ENCODE measurements around the gene KLHL13. TPM values are rescaled to one million over a fixed set of nuclear protein-coding genes. Genes with fewer than 3 reads are reported as not detected.
A peak's percentile ranks its signal among the peaks of the same experiment; 100 is the strongest.
"Not testable (repeated sequence)": the region's sequence is repeated elsewhere in the genome, so short reads cannot be mapped to it uniquely, and the experiment has no call there.

Gene KLHL13
- polyA plus RNA-seq, 2 donors = 1.6 to 3.0 TPM

DNA sequence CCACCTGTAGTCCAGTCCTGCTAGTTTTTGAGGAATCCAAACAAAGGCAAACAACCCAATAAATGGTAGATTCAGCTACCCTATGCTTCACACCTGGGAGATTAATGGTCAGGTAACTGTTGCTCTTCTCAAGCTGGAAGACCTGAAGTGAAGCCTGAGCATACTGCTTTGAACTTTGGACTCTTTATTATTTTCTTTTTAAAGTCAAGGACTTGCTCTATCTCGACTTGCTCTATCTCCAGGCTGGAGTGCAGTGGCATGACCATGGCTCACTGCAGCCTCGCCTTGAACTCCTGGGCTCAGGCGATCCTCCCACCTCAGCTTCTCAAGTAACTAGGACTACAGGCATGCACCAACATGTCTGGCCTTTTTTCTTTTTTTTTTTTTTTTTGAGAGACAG, 14.7 kb upstream of the KLHL13 start:
- H3K27ac ChIP-seq (ENCODE audit: low read depth in 2 of 2, low read length in 1 of 2) = no peak overlapping the region
- H3K4me3 ChIP-seq (ENCODE audit: low read depth in 1 of 2, low read length in 2 of 2) = no peak overlapping the region
- WGBS, 2 donors = 65 to 71% methylated on average over 3 of the region's 3 CpGs
- H3K27me3 ChIP-seq (ENCODE audit: control insufficient read depth in 1 of 2, insufficient read depth in 2 of 2, low read length in 2 of 2) = no peaks in the 10 kb centered on the region
- no peaks in the 10 kb centered on the region for H3K36me3 ChIP-seq (ENCODE audit: control insufficient read depth in 2 of 2, insufficient read depth in 2 of 2, low read length in 1 of 2)
- no peaks in the 10 kb centered on the region for H3K4me1 ChIP-seq (ENCODE audit: control insufficient read depth in 2 of 2, insufficient read depth in 2 of 2, low read length in 1 of 2)
- no peaks in the 10 kb centered on the region for H3K9me3 ChIP-seq (ENCODE audit: control insufficient read depth in 2 of 2, insufficient read depth in 1 of 2, low read depth in 1 of 2, low read length in 1 of 2)

DNA sequence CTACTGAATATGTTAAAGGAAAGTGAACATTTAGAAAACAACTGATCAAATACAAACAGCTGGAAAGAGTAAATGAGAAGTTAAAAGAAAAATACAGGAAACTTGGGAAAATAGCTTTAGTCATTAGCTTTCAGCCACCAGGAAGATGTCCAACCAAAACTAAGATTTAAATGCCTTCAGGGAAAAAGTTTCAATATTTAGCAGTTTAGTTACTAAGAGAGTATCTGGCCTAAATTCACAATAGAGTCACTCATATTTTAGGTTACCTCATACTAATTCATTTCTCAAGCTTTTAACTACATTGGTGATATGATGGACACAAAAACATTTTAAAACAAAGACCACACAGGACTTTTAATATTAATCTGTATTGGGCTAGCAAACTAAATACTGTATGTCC, 13.1 kb upstream of the KLHL13 start:
- H3K4me3 ChIP-seq (ENCODE audit: low read depth in 1 of 2, low read length in 2 of 2) = no peak overlapping the region
- H3K9me3 ChIP-seq (ENCODE audit: control insufficient read depth in 2 of 2, insufficient read depth in 1 of 2, low read depth in 1 of 2, low read length in 1 of 2) = no peaks in the 10 kb centered on the region
- no peaks in the 10 kb centered on the region for H3K4me1 ChIP-seq (ENCODE audit: control insufficient read depth in 2 of 2, insufficient read depth in 2 of 2, low read length in 1 of 2)
- no peak overlapping the region for H3K27ac ChIP-seq (ENCODE audit: low read depth in 2 of 2, low read length in 1 of 2)
- H3K36me3 ChIP-seq (ENCODE audit: control insufficient read depth in 2 of 2, insufficient read depth in 2 of 2, low read length in 1 of 2) = no peaks in the 10 kb centered on the region
- H3K27me3 ChIP-seq (ENCODE audit: control insufficient read depth in 1 of 2, insufficient read depth in 2 of 2, low read length in 2 of 2) = no peaks in the 10 kb centered on the region

DNA sequence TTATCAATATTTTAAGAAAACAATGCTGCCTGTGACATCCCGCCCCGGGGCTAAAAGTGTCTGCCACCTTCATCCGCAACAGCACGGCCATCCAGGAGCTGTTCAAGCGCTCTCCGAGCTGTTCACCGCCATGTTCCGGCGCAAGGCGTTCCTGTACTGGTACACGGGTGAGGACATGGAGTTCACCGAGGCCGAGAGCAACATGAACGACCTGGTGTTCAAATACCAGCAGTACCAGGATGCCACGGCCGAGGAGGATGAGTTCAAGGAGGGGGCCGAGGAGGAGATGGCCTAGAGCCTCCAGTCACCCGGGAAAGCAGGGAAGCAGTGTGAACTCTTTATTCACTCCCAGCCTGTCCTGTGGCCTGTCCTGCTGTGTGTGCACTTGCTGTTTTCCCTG, 12.1 kb upstream of the KLHL13 start:
- no peaks in the 10 kb centered on the region for H3K36me3 ChIP-seq (ENCODE audit: control insufficient read depth in 2 of 2, insufficient read depth in 2 of 2, low read length in 1 of 2)
- H3K4me3 ChIP-seq (ENCODE audit: low read depth in 1 of 2, low read length in 2 of 2) = no peak overlapping the region
- H3K27me3 ChIP-seq (ENCODE audit: control insufficient read depth in 1 of 2, insufficient read depth in 2 of 2, low read length in 2 of 2) = no peaks in the 10 kb centered on the region
- H3K9me3 ChIP-seq (ENCODE audit: control insufficient read depth in 2 of 2, insufficient read depth in 1 of 2, low read depth in 1 of 2, low read length in 1 of 2) = no peaks in the 10 kb centered on the region
- H3K4me1 ChIP-seq (ENCODE audit: control insufficient read depth in 2 of 2, insufficient read depth in 2 of 2, low read length in 1 of 2) = no peaks in the 10 kb centered on the region
- H3K27ac ChIP-seq (ENCODE audit: low read depth in 2 of 2, low read length in 1 of 2) = no peak overlapping the region
- 79 to 91% methylated on average over 18 of the region's 18 CpGs for WGBS, 2 donors

DNA sequence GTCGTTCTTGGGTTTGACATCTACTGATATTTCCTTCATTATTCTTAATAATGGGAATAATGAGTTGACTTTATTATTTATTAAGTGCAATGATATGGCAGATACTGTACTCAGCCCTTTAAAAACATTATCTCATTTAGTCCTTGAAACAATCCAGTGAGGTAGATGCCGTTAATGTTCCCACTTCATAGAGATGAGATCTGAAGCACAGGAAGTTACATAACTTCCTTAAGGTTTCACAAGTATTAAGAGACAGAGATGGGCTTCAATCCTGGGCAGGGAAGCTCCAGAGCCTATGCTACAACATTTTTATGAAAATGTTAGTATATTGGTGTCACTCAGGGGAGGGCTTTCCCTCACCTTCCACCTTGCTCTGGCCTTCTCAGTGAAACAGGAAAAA, 9.7 kb upstream of the KLHL13 start:
- no peaks in the 10 kb centered on the region for H3K36me3 ChIP-seq (ENCODE audit: control insufficient read depth in 2 of 2, insufficient read depth in 2 of 2, low read length in 1 of 2)
- 70 to 79% methylated on average over 2 of the region's 2 CpGs for WGBS, 2 donors

DNA sequence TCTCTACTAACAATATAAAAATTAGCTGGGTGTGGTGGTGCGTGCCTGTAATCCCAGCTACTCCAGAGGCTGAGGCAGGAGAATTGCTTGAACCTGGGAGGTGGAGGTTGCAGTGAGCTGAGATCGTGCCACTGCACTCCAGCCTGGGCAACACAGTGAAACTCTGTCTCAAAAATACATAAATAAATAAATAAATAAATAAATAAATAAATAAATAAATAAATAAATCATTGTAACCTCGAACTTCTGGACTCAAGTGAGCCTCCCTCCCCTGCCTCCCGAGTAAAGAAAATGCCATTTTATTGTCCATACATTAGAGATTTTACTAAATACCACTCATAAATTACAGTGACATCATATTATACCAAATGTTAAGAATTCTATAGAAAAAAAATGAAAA, 7.6 kb upstream of the KLHL13 start:
- not testable (repeated sequence) for H3K9me3 ChIP-seq (ENCODE audit: control insufficient read depth in 2 of 2, insufficient read depth in 1 of 2, low read depth in 1 of 2, low read length in 1 of 2); H3K27ac ChIP-seq (ENCODE audit: low read depth in 2 of 2, low read length in 1 of 2); H3K36me3 ChIP-seq (ENCODE audit: control insufficient read depth in 2 of 2, insufficient read depth in 2 of 2, low read length in 1 of 2); H3K27me3 ChIP-seq (ENCODE audit: control insufficient read depth in 1 of 2, insufficient read depth in 2 of 2, low read length in 2 of 2); H3K4me3 ChIP-seq (ENCODE audit: low read depth in 1 of 2, low read length in 2 of 2); H3K4me1 ChIP-seq (ENCODE audit: control insufficient read depth in 2 of 2, insufficient read depth in 2 of 2, low read length in 1 of 2)
- WGBS, 2 donors = 78 to 92% methylated on average over 4 of the region's 4 CpGs

More for the DNA sequence above, 9.7 kb upstream of the KLHL13 start:
- no peaks in the 10 kb centered on the region for H3K9me3 ChIP-seq (ENCODE audit: control insufficient read depth in 2 of 2, insufficient read depth in 1 of 2, low read depth in 1 of 2, low read length in 1 of 2)
- no peaks in the 10 kb centered on the region for H3K27me3 ChIP-seq (ENCODE audit: control insufficient read depth in 1 of 2, insufficient read depth in 2 of 2, low read length in 2 of 2)
- H3K4me3 ChIP-seq (ENCODE audit: low read depth in 1 of 2, low read length in 2 of 2) = no peak overlapping the region
- no peaks in the 10 kb centered on the region for H3K4me1 ChIP-seq (ENCODE audit: control insufficient read depth in 2 of 2, insufficient read depth in 2 of 2, low read length in 1 of 2)
- H3K27ac ChIP-seq (ENCODE audit: low read depth in 2 of 2, low read length in 1 of 2) = no peak overlapping the region

DNA sequence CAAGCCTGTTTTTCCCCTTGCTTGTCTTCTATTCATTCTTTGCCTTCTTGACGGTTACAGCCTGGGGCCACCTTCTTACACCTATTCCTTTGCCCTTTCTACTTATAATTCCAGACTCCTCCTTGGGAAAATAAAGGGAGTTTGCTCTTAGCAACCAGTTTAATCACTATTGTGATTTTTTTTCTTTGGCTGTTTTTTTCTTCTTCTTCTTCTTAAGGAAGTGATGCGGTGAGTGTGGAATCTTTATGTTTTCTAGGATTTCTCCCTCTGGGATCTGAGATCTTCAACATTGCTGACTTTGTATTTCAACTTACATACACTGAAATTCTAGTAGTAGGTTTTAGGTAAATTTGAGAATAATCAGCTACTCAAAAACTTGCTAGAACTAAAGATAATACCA, 1.1 kb upstream of the KLHL13 start:
- Histone ChIP-seq H3K4me1 (ENCODE audit: control insufficient read depth in 2 of 2, insufficient read depth in 2 of 2, low read length in 1 of 2) (no peaks in the 10 kb centered on the region), H3K9me3 (ENCODE audit: control insufficient read depth in 2 of 2, insufficient read depth in 1 of 2, low read depth in 1 of 2, low read length in 1 of 2) (no peaks in the 10 kb centered on the region), H3K27me3 (ENCODE audit: control insufficient read depth in 1 of 2, insufficient read depth in 2 of 2, low read length in 2 of 2) (no peaks in the 10 kb centered on the region), H3K36me3 (ENCODE audit: control insufficient read depth in 2 of 2, insufficient read depth in 2 of 2, low read length in 1 of 2) (no peaks in the 10 kb centered on the region), H3K27ac (ENCODE audit: low read depth in 2 of 2, low read length in 1 of 2) (no peak overlapping the region), H3K4me3 (ENCODE audit: low read depth in 1 of 2, low read length in 2 of 2) (no peak overlapping the region)
- WGBS, 2 donors = 49 to 62% methylated on average over 2 of the region's 2 CpGs

DNA sequence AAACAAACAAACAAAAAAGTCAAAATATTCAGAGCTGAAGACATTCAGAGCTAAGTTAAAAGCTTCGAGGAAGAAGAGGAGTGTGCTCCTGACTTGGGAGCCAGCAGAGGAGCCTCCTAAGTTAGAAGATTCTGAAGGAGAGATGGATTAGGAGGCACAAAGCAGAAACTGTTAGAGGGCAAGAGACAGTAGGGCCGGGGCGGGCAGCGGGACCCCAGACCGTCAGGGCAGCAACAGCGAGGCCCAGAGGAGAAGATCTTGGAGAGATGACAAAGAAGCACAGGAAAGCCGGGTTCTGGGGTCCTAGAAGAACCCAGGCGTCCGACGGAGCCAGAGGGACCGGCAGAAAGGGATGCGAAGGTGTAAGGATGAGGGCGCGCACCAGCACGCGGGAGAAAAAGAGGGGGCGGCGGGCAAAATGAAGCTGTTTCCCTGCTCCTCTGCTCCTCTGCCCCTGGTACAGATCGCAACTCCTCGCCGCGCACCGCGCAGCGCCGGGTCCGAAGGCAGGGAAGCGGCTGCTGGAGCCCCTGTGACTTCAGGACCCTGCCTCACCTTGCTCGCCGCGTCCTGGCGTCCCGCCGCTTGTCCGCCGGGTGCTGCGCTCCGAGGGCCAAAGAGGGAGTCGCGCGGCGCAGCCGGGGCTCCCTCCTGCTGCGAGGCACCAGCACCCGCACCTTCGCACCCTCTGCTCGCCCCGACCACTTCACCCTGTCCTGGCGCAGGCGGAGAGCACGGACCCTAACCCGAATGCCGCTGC, 477 bp downstream of the KLHL13 start:
- 2 to 28% methylated on average over 45 to 53 of the region's 53 CpGs for WGBS, 2 donors

DNA sequence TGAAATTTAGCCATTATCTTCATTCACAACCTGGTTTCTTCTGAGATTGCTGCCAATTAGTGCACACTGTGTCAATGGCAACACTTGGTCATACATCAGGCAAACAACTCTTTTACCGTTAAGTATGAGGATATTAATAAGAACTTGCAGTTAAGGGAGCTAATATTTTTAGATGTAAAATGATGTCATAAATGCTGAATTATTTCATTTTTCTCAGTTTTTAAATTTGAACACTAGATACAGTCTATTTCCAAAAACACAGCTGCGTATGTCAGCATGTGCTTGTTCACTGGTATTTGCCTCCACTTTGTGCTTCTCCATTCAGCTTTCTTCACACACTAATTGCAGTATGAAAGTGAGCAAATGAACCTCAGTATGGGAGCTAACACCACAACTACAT, 1.6 kb downstream of the KLHL13 start:
- 22 to 58% methylated on average over 2 of the region's 2 CpGs for WGBS, 2 donors
- Histone ChIP-seq H3K4me3 (ENCODE audit: low read depth in 1 of 2, low read length in 2 of 2) (peak overlapping the region in 1 of 2 donors; percentile 42), H3K27ac (ENCODE audit: low read depth in 2 of 2, low read length in 1 of 2) (no peak overlapping the region)

More for the DNA sequence above, 477 bp downstream of the KLHL13 start:
- Histone ChIP-seq H3K27ac (ENCODE audit: low read depth in 2 of 2, low read length in 1 of 2) (peak overlapping the region; percentile 6 to 56), H3K27me3 (ENCODE audit: control insufficient read depth in 1 of 2, insufficient read depth in 2 of 2, low read length in 2 of 2) (no peaks in the 10 kb centered on the region), H3K9me3 (ENCODE audit: control insufficient read depth in 2 of 2, insufficient read depth in 1 of 2, low read depth in 1 of 2, low read length in 1 of 2) (no peaks in the 10 kb centered on the region), H3K4me3 (ENCODE audit: low read depth in 1 of 2, low read length in 2 of 2) (peak overlapping the region; percentile 42 to 63), H3K4me1 (ENCODE audit: control insufficient read depth in 2 of 2, insufficient read depth in 2 of 2, low read length in 1 of 2) (no peaks in the 10 kb centered on the region), H3K36me3 (ENCODE audit: control insufficient read depth in 2 of 2, insufficient read depth in 2 of 2, low read length in 1 of 2) (no peaks in the 10 kb centered on the region)

DNA sequence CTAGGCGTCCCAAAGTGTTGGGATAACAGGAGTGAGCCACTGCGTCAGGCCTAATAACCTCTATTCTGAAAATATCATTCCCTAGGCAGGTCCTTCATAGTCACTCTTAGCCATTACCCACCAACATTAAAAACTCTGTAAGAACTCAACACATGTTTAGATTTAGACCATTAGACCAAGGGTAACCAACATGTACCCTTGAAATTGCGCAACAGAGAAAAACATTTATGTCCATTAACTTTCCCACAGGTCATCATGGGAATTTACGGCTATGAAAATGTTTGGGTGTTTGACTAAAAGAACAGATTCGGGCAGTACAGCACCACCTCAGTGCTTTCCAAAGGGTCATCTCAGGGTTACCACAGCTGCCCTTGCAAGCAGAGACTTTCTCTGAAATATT, 7.5 kb downstream of the KLHL13 start:
- Histone ChIP-seq H3K9me3 (ENCODE audit: control insufficient read depth in 2 of 2, insufficient read depth in 1 of 2, low read depth in 1 of 2, low read length in 1 of 2) (no peaks in the 10 kb centered on the region), H3K27me3 (ENCODE audit: control insufficient read depth in 1 of 2, insufficient read depth in 2 of 2, low read length in 2 of 2) (no peaks in the 10 kb centered on the region), H3K27ac (ENCODE audit: low read depth in 2 of 2, low read length in 1 of 2) (no peak overlapping the region), H3K4me1 (ENCODE audit: control insufficient read depth in 2 of 2, insufficient read depth in 2 of 2, low read length in 1 of 2) (no peaks in the 10 kb centered on the region), H3K4me3 (ENCODE audit: low read depth in 1 of 2, low read length in 2 of 2) (no peak overlapping the region), H3K36me3 (ENCODE audit: control insufficient read depth in 2 of 2, insufficient read depth in 2 of 2, low read length in 1 of 2) (no peaks in the 10 kb centered on the region)
- WGBS, 2 donors = 92 to 93% methylated on average over 5 of the region's 5 CpGs

More for the DNA sequence above, 1.6 kb downstream of the KLHL13 start:
- H3K9me3 ChIP-seq (ENCODE audit: control insufficient read depth in 2 of 2, insufficient read depth in 1 of 2, low read depth in 1 of 2, low read length in 1 of 2) = no peaks in the 10 kb centered on the region
- no peaks in the 10 kb centered on the region for H3K27me3 ChIP-seq (ENCODE audit: control insufficient read depth in 1 of 2, insufficient read depth in 2 of 2, low read length in 2 of 2)
- H3K36me3 ChIP-seq (ENCODE audit: control insufficient read depth in 2 of 2, insufficient read depth in 2 of 2, low read length in 1 of 2) = no peaks in the 10 kb centered on the region
- no peaks in the 10 kb centered on the region for H3K4me1 ChIP-seq (ENCODE audit: control insufficient read depth in 2 of 2, insufficient read depth in 2 of 2, low read length in 1 of 2)

DNA sequence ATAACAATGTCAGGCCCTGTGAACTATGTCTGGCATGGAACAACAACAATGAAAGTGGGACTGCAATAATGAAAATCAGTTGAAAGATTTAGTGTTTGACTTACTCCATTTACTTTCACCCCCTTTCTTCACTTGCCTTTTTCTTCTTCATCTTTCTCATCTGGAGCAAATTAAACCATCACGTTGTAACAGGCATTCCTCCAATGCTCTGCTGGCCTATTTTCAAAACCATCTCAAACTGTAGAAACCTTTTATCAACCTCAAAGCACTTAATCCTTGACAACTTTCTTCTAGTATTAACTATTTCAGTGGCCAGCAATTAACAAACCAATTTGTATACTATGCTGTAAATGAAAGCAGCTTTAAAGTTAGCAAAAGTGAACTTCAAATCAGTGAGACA, 8.3 kb downstream of the KLHL13 start:
- Histone ChIP-seq H3K4me3 (ENCODE audit: low read depth in 1 of 2, low read length in 2 of 2) (no peak overlapping the region), H3K36me3 (ENCODE audit: control insufficient read depth in 2 of 2, insufficient read depth in 2 of 2, low read length in 1 of 2) (no peaks in the 10 kb centered on the region), H3K9me3 (ENCODE audit: control insufficient read depth in 2 of 2, insufficient read depth in 1 of 2, low read depth in 1 of 2, low read length in 1 of 2) (no peaks in the 10 kb centered on the region), H3K4me1 (ENCODE audit: control insufficient read depth in 2 of 2, insufficient read depth in 2 of 2, low read length in 1 of 2) (no peaks in the 10 kb centered on the region), H3K27ac (ENCODE audit: low read depth in 2 of 2, low read length in 1 of 2) (no peak overlapping the region), H3K27me3 (ENCODE audit: control insufficient read depth in 1 of 2, insufficient read depth in 2 of 2, low read length in 2 of 2) (no peaks in the 10 kb centered on the region)
- WGBS, 2 donors = 15 to 21% methylated on average over 1 of the region's 1 CpG

Measured in esophagus (tissue), 2 donors.